ENCODE results near the gene NAIF1.
A peak's percentile ranks its signal among the peaks of the same experiment; 100 is the strongest.

The NAIF1 gene

DNA sequence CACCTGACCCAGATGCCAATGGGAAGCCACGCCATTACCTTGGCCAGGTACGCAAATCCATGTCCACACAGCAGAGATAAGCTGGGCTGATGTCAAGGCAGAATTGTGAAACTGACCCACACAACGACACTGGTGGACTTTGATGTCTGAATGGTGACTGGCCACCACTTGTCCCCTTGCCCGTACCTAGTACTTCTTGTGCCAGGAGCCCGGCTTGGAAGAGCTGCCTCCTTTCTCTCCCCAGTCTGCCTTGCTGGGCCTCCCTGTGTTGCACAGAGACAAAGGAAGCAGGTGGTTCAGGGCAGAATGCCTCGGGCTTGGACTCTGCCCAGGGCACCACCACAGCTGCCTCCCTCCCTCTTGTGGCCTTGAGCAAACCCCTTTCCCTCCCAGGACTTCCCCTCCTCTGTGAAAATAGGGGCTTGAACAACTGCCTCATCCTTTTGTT is 37.1 kb upstream of the NAIF1 start:
- Histone ChIP-seq H2AFZ (ENCODE audit: low read length) (no peak overlapping the region), H3K27me3 (ENCODE audit: insufficient read depth, low read length) (no peaks in the 10 kb centered on the region), H3F3A (ENCODE audit: insufficient read depth, low read length) (no peaks in the 10 kb centered on the region), H3K4me3 (ENCODE audit: low read depth, low read length, poor library complexity, severe bottlenecking) (no peak overlapping the region), H3K79me2 (ENCODE audit: insufficient read depth, low read length) (no peaks in the 10 kb centered on the region), H3K27ac (ENCODE audit: low read depth, low read length, poor library complexity, severe bottlenecking) (no peak overlapping the region), H3K36me3 (ENCODE audit: insufficient read depth, low read length) (peaks cover 63% of the 10 kb centered on the region), H3K9me3 (ENCODE audit: low read length) (no peaks in the 10 kb centered on the region), H3K4me1 (ENCODE audit: insufficient read depth, low read length, severe bottlenecking) (peaks cover 14% of the 10 kb centered on the region), H4K20me1 (ENCODE audit: insufficient read depth, low read length) (no peaks in the 10 kb centered on the region), H3K9me2 (ENCODE audit: low read depth, low read length) (no peaks in the 10 kb centered on the region), H3K9ac (ENCODE audit: low read length) (no peak overlapping the region), H3K4me2 (ENCODE audit: low read length) (no peak overlapping the region)
- no peak for TF ChIP-seq EZH2 (IDR thresholded peaks at IDR 0.05; ENCODE audit: borderline replicate concordance, low read length)
- TF ChIP-seq, protein P1, sequence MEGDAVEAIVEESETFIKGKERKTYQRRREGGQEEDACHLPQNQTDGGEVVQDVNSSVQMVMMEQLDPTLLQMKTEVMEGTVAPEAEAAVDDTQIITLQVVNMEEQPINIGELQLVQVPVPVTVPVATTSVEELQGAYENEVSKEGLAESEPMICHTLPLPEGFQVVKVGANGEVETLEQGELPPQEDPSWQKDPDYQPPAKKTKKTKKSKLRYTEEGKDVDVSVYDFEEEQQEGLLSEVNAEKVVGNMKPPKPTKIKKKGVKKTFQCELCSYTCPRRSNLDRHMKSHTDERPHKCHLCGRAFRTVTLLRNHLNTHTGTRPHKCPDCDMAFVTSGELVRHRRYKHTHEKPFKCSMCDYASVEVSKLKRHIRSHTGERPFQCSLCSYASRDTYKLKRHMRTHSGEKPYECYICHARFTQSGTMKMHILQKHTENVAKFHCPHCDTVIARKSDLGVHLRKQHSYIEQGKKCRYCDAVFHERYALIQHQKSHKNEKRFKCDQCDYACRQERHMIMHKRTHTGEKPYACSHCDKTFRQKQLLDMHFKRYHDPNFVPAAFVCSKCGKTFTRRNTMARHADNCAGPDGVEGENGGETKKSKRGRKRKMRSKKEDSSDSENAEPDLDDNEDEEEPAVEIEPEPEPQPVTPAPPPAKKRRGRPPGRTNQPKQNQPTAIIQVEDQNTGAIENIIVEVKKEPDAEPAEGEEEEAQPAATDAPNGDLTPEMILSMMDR (IDR thresholded peaks at IDR 0.05; ENCODE audit: low read length), result no peak

DNA sequence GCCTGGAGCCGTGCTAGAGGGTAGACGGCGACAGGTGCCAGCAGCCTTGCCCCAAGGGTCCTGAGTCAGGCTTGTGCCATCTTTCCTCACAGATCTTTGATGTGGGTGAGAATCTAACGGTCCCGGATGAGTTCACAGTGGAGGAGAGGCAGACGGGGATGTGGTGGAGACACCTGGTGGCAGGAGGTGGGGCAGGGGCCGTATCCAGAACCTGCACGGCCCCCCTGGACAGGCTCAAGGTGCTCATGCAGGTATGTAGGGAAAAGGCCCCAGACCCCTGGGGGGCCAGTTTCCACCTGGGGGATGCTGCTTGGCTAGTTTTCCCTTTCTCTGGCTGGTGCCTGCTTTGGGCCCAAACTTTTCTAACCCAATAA is 36.5 kb upstream of the NAIF1 start:
- H3F3A ChIP-seq (ENCODE audit: insufficient read depth, low read length), result no peaks in the 10 kb centered on the region
- no peak overlapping the region for H2AFZ ChIP-seq (ENCODE audit: low read length)
- no peaks in the 10 kb centered on the region for H3K27me3 ChIP-seq (ENCODE audit: insufficient read depth, low read length)
- H3K4me3 ChIP-seq (ENCODE audit: low read depth, low read length, poor library complexity, severe bottlenecking), result no peak overlapping the region
- H3K4me2 ChIP-seq (ENCODE audit: low read length), result no peak overlapping the region
- H3K27ac ChIP-seq (ENCODE audit: low read depth, low read length, poor library complexity, severe bottlenecking), result peak overlapping the region; percentile 65
- peaks cover 58% of the 10 kb centered on the region for H3K36me3 ChIP-seq (ENCODE audit: insufficient read depth, low read length)
- TF ChIP-seq, protein P1 (IDR thresholded peaks at IDR 0.05; ENCODE audit: low read length), result peak; percentile 60
- no peak for TF ChIP-seq EZH2 (IDR thresholded peaks at IDR 0.05; ENCODE audit: borderline replicate concordance, low read length)
- H3K9me3 ChIP-seq (ENCODE audit: low read length), result no peaks in the 10 kb centered on the region
- H3K4me1 ChIP-seq (ENCODE audit: insufficient read depth, low read length, severe bottlenecking), result peaks cover 14% of the 10 kb centered on the region
- H3K79me2 ChIP-seq (ENCODE audit: insufficient read depth, low read length), result no peaks in the 10 kb centered on the region
- H4K20me1 ChIP-seq (ENCODE audit: insufficient read depth, low read length), result no peaks in the 10 kb centered on the region
- H3K9ac ChIP-seq (ENCODE audit: low read length), result no peak overlapping the region
- no peaks in the 10 kb centered on the region for H3K9me2 ChIP-seq (ENCODE audit: low read depth, low read length)

DNA sequence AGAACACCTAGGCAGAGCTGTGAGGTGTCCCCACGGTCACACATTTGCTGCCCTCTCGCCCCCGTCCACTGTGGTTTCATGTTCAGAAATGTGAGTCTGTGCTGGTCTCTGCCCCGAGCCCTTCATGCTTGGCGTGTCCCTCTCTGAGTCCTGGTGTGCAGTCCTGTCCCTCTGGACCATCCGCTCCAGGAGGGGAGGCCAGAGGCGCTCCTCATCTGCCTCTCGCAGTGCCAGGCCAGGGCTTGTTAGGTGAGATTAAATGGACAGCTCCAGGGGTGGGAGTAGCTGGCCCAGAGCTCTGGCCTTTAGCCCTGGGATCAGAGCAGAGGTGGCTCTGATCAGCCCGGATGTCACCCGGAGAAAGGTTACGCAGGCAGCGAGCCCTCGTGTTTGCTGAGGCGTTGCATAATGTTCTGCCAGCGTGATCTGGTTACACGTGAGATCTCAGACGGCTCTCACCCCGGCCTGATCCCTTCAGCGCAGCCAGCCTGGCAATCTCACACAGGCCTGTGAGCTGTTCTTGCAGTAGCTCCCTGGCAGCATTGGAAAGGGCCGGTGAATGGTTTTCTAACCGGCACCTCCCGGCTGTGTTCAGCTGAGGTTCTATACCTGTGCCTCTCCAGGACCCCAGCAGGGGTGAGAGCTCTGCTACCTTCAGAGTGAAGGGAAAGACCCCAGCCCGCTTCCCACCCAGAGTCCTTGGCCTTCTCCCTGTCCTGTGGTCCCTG is 35.9 kb upstream of the NAIF1 start:
- no peaks in the 10 kb centered on the region for H3K79me2 ChIP-seq (ENCODE audit: insufficient read depth, low read length)
- H3K4me3 ChIP-seq (ENCODE audit: low read depth, low read length, poor library complexity, severe bottlenecking), result no peak overlapping the region
- H3K4me1 ChIP-seq (ENCODE audit: insufficient read depth, low read length, severe bottlenecking), result peaks cover 16% of the 10 kb centered on the region
- peak overlapping the region; percentile 65 for H3K27ac ChIP-seq (ENCODE audit: low read depth, low read length, poor library complexity, severe bottlenecking)
- H2AFZ ChIP-seq (ENCODE audit: low read length), result no peak overlapping the region
- no peaks in the 10 kb centered on the region for H4K20me1 ChIP-seq (ENCODE audit: insufficient read depth, low read length)
- H3K9ac ChIP-seq (ENCODE audit: low read length), result no peak overlapping the region
- TF ChIP-seq EZH2 (IDR thresholded peaks at IDR 0.05; ENCODE audit: borderline replicate concordance, low read length), result no peak
- TF ChIP-seq, protein P1 (IDR thresholded peaks at IDR 0.05; ENCODE audit: low read length), result no peak
- H3K36me3 ChIP-seq (ENCODE audit: insufficient read depth, low read length), result peaks cover 52% of the 10 kb centered on the region
- H3K27me3 ChIP-seq (ENCODE audit: insufficient read depth, low read length), result no peaks in the 10 kb centered on the region
- no peaks in the 10 kb centered on the region for H3K9me3 ChIP-seq (ENCODE audit: low read length)
- no peaks in the 10 kb centered on the region for H3F3A ChIP-seq (ENCODE audit: insufficient read depth, low read length)
- H3K9me2 ChIP-seq (ENCODE audit: low read depth, low read length), result no peaks in the 10 kb centered on the region
- no peak overlapping the region for H3K4me2 ChIP-seq (ENCODE audit: low read length)
